Activated T-cell treated with anti-CD3 and anti-CD28 coated beads, Interleukin-2, amount 50 U/mL, for 24 hours (primary cell): ENCODE results near the gene TOPORS.
"Not testable (repeated sequence)": the region's sequence is repeated elsewhere in the genome, so short reads cannot be mapped to it uniquely, and the experiment has no call there.

Source experiments
- DNase-seq: peaks from one replicate; pipeline ENCODE4 v3.0.0-alpha.2; 2020
- H3K27ac Mint-ChIP-seq: 2 replicates; pipeline ENCODE4 v1.8.0; 2020; ENCODE audit warnings: mild to moderate bottlenecking, mixed read lengths
- H3K27me3 Mint-ChIP-seq: 2 replicates; pipeline ENCODE4 v1.8.0; 2020; ENCODE audit warnings: mixed read lengths
- H3K36me3 Mint-ChIP-seq: 2 replicates; pipeline ENCODE4 v1.8.0; 2020; ENCODE audit warnings: low read depth, mixed read lengths
- H3K4me1 Mint-ChIP-seq: 2 replicates; pipeline ENCODE4 v1.8.0; 2020; ENCODE audit warnings: low read depth, mixed read lengths
- H3K4me3 Mint-ChIP-seq: 2 replicates; pipeline ENCODE4 v1.8.0; 2020; ENCODE audit warnings: mild to moderate bottlenecking, moderate library complexity, mixed read lengths
- H3K9me3 Mint-ChIP-seq: 2 replicates; pipeline ENCODE4 v1.8.0; 2020; ENCODE audit warnings: mixed read lengths

Gene TOPORS

GRCh38 chr9:32552172-32552872 lies at the start of gene TOPORS, which contains the start of gene SMIM27:
TSS of gene TOPORS (minus strand) at chr9:32552586. CDS start at chr9:32552436, 150 bp downstream.
TSS of gene SMIM27 (plus strand) at chr9:32552327. CDS start at chr9:32552435, 108 bp downstream.
- H3K4me1 Mint-ChIP-seq = peaks cover 46% of the 10 kb centered on the region
- H3K4me3 Mint-ChIP-seq = peak within 1 kb of the TSS; percentile 94
- peaks cover 73% of the 10 kb centered on the region for H3K36me3 Mint-ChIP-seq
- H3K27me3 Mint-ChIP-seq = no peaks in the 10 kb centered on the region
- H3K9me3 Mint-ChIP-seq = no peaks in the 10 kb centered on the region
- DNase-seq = peak; percentile 93
- peak within 1 kb of the TSS; percentile 99 for H3K27ac Mint-ChIP-seq

- not testable (repeated sequence) for H3K27ac Mint-ChIP-seq, H3K36me3 Mint-ChIP-seq, H3K4me3 Mint-ChIP-seq, DNase-seq, H3K4me1 Mint-ChIP-seq, H3K9me3 Mint-ChIP-seq
- peaks cover 20% of the 10 kb centered on the region for H3K27me3 Mint-ChIP-seq
Observed at GRCh38 chr9:32599021-32599420, 46.6 kb upstream of the TOPORS start.

- Mint-ChIP-seq H3K9me3 (no peaks in the 10 kb centered on the region), H3K27ac (no peak overlapping the region), H3K4me1 (peaks cover 2% of the 10 kb centered on the region), H3K4me3 (no peak overlapping the region), H3K36me3 (no peaks in the 10 kb centered on the region), H3K27me3 (peaks cover 20% of the 10 kb centered on the region)
- no peak for DNase-seq
Observed at GRCh38 chr9:32596936-32597335, 44.5 kb upstream of the TOPORS start.

GRCh38 chr9:32596096-32596865 lies 43.9 kb upstream of the TOPORS start:
- Mint-ChIP-seq H3K4me3 (no peak overlapping the region), H3K27me3 (peaks cover 27% of the 10 kb centered on the region), H3K36me3 (no peaks in the 10 kb centered on the region), H3K4me1 (peaks cover 2% of the 10 kb centered on the region), H3K9me3 (no peaks in the 10 kb centered on the region), H3K27ac (no peak overlapping the region)
- no peak for DNase-seq

- no peak overlapping the region for H3K4me3 Mint-ChIP-seq
- H3K27ac Mint-ChIP-seq = no peak overlapping the region
- H3K27me3 Mint-ChIP-seq = peaks cover 17% of the 10 kb centered on the region
- H3K4me1 Mint-ChIP-seq = peaks cover 2% of the 10 kb centered on the region
- no peaks in the 10 kb centered on the region for H3K9me3 Mint-ChIP-seq
- DNase-seq = no peak
- no peaks in the 10 kb centered on the region for H3K36me3 Mint-ChIP-seq
Observed at GRCh38 chr9:32590898-32591297, 38.5 kb upstream of the TOPORS start.

- Mint-ChIP-seq H3K27me3 (peaks cover 19% of the 10 kb centered on the region), H3K9me3 (no peaks in the 10 kb centered on the region), H3K36me3 (no peaks in the 10 kb centered on the region), H3K27ac (no peak overlapping the region), H3K4me3 (no peak overlapping the region), H3K4me1 (no peaks in the 10 kb centered on the region)
- DNase-seq = no peak
Observed at GRCh38 chr9:32590476-32590875, 38.1 kb upstream of the TOPORS start.

- H3K4me1 Mint-ChIP-seq = no peaks in the 10 kb centered on the region
- H3K27me3 Mint-ChIP-seq = peaks cover 23% of the 10 kb centered on the region
- no peaks in the 10 kb centered on the region for H3K9me3 Mint-ChIP-seq
- H3K27ac Mint-ChIP-seq = no peak overlapping the region
- no peak overlapping the region for H3K4me3 Mint-ChIP-seq
- no peak for DNase-seq
- H3K36me3 Mint-ChIP-seq = no peaks in the 10 kb centered on the region
Observed at GRCh38 chr9:32589083-32589723, 36.8 kb upstream of the TOPORS start.

- Mint-ChIP-seq H3K27ac (no peak overlapping the region), H3K36me3 (no peaks in the 10 kb centered on the region), H3K9me3 (no peaks in the 10 kb centered on the region), H3K27me3 (peaks cover 23% of the 10 kb centered on the region), H3K4me3 (no peak overlapping the region), H3K4me1 (no peaks in the 10 kb centered on the region)
- no peak for DNase-seq
Observed at GRCh38 chr9:32587901-32588300, 35.5 kb upstream of the TOPORS start.

- no peak for DNase-seq
- H3K36me3 Mint-ChIP-seq = no peaks in the 10 kb centered on the region
- peaks cover 26% of the 10 kb centered on the region for H3K27me3 Mint-ChIP-seq
Observed at GRCh38 chr9:32584784-32585183, 32.4 kb upstream of the TOPORS start.

GRCh38 chr9:32581512-32582143 lies 29.2 kb upstream of the TOPORS start:
- Mint-ChIP-seq H3K4me3 (no peak overlapping the region), H3K27me3 (peaks cover 39% of the 10 kb centered on the region), H3K36me3 (no peaks in the 10 kb centered on the region), H3K9me3 (no peaks in the 10 kb centered on the region), H3K4me1 (no peaks in the 10 kb centered on the region), H3K27ac (no peak overlapping the region)
- no peak for DNase-seq

More at GRCh38 chr9:32584784-32585183, 32.4 kb upstream of the TOPORS start:
- Mint-ChIP-seq H3K27ac (no peak overlapping the region), H3K9me3 (no peaks in the 10 kb centered on the region), H3K4me1 (no peaks in the 10 kb centered on the region), H3K4me3 (no peak overlapping the region)

GRCh38 chr9:32580631-32581300 lies 28.4 kb upstream of the TOPORS start:
- DNase-seq = no peak
- H3K9me3 Mint-ChIP-seq = no peaks in the 10 kb centered on the region
- H3K4me1 Mint-ChIP-seq = no peaks in the 10 kb centered on the region
- H3K4me3 Mint-ChIP-seq = no peak overlapping the region
- H3K27me3 Mint-ChIP-seq = peaks cover 32% of the 10 kb centered on the region
- no peaks in the 10 kb centered on the region for H3K36me3 Mint-ChIP-seq
- no peak overlapping the region for H3K27ac Mint-ChIP-seq

GRCh38 chr9:32579706-32580331 lies 27.4 kb upstream of the TOPORS start:
- Mint-ChIP-seq H3K36me3 (no peaks in the 10 kb centered on the region), H3K27me3 (peaks cover 28% of the 10 kb centered on the region), H3K4me1 (no peaks in the 10 kb centered on the region), H3K27ac (no peak overlapping the region), H3K9me3 (no peaks in the 10 kb centered on the region), H3K4me3 (no peak overlapping the region)
- peak; percentile 84 for DNase-seq

GRCh38 chr9:32578976-32579375 lies 26.6 kb upstream of the TOPORS start:
- H3K4me1 Mint-ChIP-seq = peaks cover 2% of the 10 kb centered on the region
- H3K4me3 Mint-ChIP-seq = no peak overlapping the region
- no peaks in the 10 kb centered on the region for H3K36me3 Mint-ChIP-seq
- H3K9me3 Mint-ChIP-seq = no peaks in the 10 kb centered on the region
- peaks cover 25% of the 10 kb centered on the region for H3K27me3 Mint-ChIP-seq
- DNase-seq = no peak
- no peak overlapping the region for H3K27ac Mint-ChIP-seq

- H3K36me3 Mint-ChIP-seq = peaks cover 6% of the 10 kb centered on the region
- DNase-seq = no peak
- H3K27ac Mint-ChIP-seq = no peak overlapping the region
- H3K9me3 Mint-ChIP-seq = no peaks in the 10 kb centered on the region
- H3K4me3 Mint-ChIP-seq = no peak overlapping the region
- H3K27me3 Mint-ChIP-seq = peaks cover 25% of the 10 kb centered on the region
- H3K4me1 Mint-ChIP-seq = peaks cover 11% of the 10 kb centered on the region
Observed at GRCh38 chr9:32577316-32577715, 24.9 kb upstream of the TOPORS start.
